HG03439 (cell line): ENCODE measurements around the gene PIF1.

Experiments
- ATAC-seq: cut with Tn5 transposase; IDR thresholded peaks from one replicate; pipeline ENCODE4 v1.9.1; 2021; ENCODE audit warnings: mild to moderate bottlenecking, moderate library complexity; ENCODE audit not compliant: unreplicated experiment

Gene PIF1

GRCh38 chr15:64776402-64776786, 49.1 kb downstream of the PIF1 start:
- ATAC-seq = no peak

DNA sequence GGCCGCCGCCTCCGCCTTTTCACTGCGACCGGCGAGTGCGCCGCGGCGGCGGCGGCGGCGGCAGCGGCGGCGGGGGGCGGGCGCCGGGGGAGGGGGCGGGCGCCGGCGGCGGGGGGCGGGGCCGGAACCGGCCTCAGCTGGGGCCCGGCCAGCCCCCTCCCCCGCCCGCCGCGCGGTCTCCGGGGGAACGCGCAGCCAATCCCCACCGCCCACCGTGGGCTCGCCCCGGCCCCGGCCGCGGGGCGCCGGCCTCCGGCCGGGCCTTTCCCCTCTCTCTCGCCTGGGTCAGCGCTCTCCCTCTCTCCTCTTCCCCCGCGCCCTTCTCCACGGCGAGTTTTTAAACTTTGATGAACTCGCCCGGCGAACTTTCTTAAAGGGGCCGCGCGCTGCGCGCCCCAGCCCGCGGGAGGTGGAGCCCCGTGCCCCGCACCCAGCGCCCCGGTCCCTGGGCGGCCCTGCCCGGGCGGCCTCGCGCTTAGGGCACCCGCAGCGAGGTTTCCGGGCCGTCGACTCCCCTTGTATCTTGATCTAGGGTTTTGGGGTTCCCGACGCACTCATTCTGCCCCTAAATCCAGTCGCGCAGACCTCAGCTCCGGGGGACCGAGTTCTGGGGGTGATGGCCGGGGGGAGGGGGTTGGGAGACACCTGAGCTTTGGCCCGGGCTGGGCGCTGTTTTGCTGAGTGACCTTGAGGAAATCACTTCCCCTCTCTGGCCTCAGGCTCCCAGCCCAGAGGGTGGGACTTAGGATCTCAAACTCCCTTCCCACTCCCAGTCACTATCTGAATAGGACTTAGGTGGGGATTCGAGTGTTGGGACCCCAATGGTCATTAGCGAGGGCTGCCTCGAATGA, 49.7 kb downstream of the PIF1 start, which contains the start of gene RBPMS2:
RBPMS2 (minus strand) TSS at position 39 of the 851 bp plus-strand sequence. CDS start 270 bp downstream, outside the sequence.
- no peak for ATAC-seq

GRCh38 chr15:64774629-64775493, 50.6 kb downstream of the PIF1 start:
- ATAC-seq = no peak

- ATAC-seq = no peak
These were observed 51.3 kb downstream of the PIF1 start for GRCh38 chr15:64774037-64774628.

- no peak for ATAC-seq
These were observed 51.8 kb downstream of the PIF1 start for GRCh38 chr15:64773606-64774005.

DNA sequence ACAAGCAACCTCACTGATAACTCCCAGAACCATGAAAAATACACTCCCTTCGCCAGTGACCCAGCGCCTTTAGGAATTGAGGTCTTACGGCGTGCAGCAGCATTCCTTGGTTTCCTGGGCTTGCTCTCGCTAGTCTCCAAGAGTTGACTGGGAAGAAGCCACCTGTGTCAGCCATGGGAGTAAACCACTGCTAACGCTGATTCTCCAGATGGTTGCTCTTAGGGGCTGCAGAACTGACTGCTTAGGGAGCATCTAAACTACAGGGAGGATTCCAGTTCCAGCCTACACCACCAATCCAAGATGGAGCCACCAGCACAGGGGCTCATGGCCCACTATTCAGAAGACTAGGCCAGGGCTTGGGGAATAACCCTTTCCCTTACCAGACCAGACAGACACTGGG, 52.5 kb downstream of the PIF1 start:
- no peak for ATAC-seq

DNA sequence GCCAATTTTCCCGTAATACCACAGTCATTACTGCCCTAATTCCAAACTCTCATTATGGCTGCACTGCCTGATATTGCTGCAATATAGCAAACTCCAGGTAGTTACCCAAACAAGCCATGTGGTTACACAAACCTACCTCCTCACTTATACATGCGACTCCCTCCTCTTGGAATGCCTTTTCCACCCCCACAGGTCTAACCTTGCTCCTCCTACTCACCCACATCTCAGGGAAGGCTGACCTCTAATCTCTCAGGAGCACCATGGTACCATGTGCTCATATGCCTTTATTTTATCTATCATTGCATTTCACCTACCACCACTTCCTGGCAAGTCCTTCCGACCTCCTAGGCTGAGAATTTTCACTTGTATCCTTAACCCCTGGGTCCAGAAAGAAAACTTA, 53.0 kb downstream of the PIF1 start:
- ATAC-seq = no peak

DNA sequence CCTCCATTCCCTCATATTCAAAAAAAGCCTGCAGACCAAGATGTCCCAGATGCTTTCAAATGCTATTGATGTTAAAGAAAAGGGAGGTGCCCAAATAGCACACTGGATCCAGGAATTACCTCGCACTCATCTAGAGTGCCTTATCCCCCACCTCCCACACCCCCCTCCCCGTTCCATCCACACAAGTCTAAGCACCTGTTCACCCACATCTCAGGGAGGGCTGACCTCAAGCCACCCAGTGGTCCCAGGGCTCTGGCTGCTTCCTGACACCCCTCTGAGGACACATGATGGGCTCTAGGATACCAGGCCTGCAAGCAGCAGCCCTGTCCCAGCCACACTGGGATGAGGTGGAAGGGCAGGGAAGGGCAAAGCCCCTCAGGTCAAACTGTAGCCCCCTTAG, 54.8 kb downstream of the PIF1 start:
- no peak for ATAC-seq

DNA sequence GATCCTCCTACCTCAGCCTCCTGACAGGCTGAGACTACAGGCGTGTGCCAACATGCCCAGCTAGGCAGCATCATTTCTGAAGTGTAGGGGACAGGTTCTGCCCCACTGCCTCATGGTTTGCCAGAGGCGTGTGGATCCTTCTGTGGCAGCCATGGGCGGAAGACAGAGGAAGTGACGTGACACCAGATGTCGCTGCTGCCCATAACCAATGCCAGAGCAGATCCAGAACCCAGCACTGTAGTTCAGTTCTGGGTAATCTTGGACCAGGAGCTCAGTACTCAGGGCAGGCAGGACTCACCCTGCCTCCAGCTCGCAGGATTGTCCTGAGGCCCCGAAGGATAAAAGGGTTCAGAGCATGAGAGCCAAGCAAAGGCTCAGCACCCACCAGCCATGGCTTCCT, 58.2 kb downstream of the PIF1 start:
- ATAC-seq = no peak

DNA sequence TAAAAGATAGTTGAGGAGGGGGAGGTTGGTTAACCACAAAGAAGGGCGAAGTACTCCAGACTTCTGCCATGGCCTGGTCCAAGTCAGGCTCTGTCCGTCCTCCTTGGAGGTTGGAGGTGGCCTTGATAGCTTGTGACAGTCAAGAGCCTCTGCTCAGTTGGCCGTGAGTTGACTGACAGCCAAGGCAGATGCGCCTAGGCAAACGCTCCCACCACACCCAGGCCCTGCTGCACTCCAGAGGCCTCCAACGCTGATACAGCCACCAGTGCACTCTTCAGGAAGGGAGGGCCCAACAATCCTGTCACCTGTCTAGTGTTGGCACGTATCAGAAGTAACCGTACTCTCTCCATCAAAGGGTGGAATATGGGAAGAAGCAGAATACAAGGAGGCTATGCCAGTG, 59.4 kb downstream of the PIF1 start:
- no peak for ATAC-seq
